Natural killer cell treated with Interleukin-12 subunit alpha and Interleukin-12 subunit beta and Interleukin-15 and Interleukin-18, amount 100 ng/mL, for 72 hours (primary cell): ENCODE measurements around the gene CPEB4. TPM values are rescaled to one million over a fixed set of nuclear protein-coding genes. Genes with fewer than 3 reads are reported as not detected.

Experiments used
- ATAC-seq, 2 donors: fragments of 150-1000 bp; cut with Tn5 transposase in 1 of 2; sonication (Bioruptor Pico), chemical (Tn5 transposase) in 1 of 2; 2 replicates each; pipeline ENCODE4 v1.10.0; 2021
- DNase-seq: peaks from one replicate; pipeline ENCODE4 v3.0.0; 2022; ENCODE audit warnings: low spot score
- H3K27ac Mint-ChIP-seq, 2 donors: 1 replicate in 1 of 2; 2 replicates in 1 of 2; pipeline ENCODE4 v1.8.0; 2022; ENCODE audit warnings: mixed read lengths in 2 of 2, mild to moderate bottlenecking in 1 of 2, moderate library complexity in 1 of 2
- H3K27me3 Mint-ChIP-seq, 2 donors: 1 replicate in 1 of 2; 2 replicates in 1 of 2; pipeline ENCODE4 v1.8.0; 2022; ENCODE audit warnings: mixed read lengths in 2 of 2
- H3K36me3 Mint-ChIP-seq: one replicate; pipeline ENCODE4 v1.8.0; 2022; ENCODE audit warnings: mixed read lengths
- H3K4me1 Mint-ChIP-seq, 2 donors: 1 replicate in 1 of 2; 2 replicates in 1 of 2; pipeline ENCODE4 v1.8.0; 2022; ENCODE audit warnings: low read depth in 2 of 2, mixed read lengths in 2 of 2, mild to moderate bottlenecking in 1 of 2
- H3K4me3 Mint-ChIP-seq: one replicate; pipeline ENCODE4 v1.8.0; 2022; ENCODE audit warnings: mixed read lengths
- H3K9me3 Mint-ChIP-seq: 2 replicates; pipeline ENCODE4 v1.8.0; 2022; ENCODE audit warnings: mixed read lengths
- total RNA-seq, 2 donors: library from RNA; stranded (reverse); gene quantifications; one replicate each; pipeline ENCODE4 v1.2.3, GENCODE V29; 2022

The CPEB4 gene
- total RNA-seq, 2 donors from 2014 or later = 29.9 to 45.6 TPM

DNA sequence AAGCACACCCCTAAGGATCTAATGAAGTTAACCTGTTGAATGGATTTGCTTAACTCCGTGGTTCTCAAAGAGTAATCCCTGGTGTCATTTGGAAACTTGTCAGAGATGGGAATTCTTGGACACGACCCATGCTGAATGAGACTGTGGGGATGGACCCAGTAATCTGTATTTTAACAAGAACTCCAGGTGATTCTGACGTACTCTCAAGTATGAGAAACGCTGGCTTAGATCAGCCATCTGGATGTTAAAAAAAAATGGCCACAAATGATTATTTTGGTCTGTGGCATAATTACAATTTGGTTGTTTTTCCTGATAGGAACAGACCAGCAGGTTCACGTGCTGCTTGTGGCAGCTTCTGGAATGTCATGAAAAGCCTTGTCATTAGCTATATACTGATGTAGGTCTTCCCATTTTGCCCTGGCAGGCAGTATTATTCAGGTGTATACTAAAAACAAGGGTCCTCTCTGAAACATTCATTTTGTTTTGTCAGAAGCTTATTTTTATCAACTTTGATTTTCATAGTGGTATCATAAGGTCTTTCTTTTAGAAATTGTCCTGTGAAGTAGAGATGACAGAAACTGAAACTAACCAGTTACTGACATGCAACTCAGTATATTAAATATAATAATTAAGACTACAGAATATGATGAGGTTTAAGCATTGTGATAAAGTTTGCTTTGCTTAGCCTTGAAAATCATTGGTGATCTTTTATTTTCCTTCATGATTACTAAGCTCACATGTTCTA is 15.4 kb downstream of the CPEB4 start:
- no peaks in the 10 kb centered on the region for H3K9me3 Mint-ChIP-seq
- no peaks in the 10 kb centered on the region for H3K27me3 Mint-ChIP-seq
- peaks cover 19 to 31% of the 10 kb centered on the region in 2 donors for H3K4me1 Mint-ChIP-seq
- no peak overlapping the region for H3K27ac Mint-ChIP-seq
- no peak overlapping the region for H3K4me3 Mint-ChIP-seq
- no peaks in the 10 kb centered on the region for H3K36me3 Mint-ChIP-seq
- DNase-seq (no peak), ATAC-seq (no peak)

DNA sequence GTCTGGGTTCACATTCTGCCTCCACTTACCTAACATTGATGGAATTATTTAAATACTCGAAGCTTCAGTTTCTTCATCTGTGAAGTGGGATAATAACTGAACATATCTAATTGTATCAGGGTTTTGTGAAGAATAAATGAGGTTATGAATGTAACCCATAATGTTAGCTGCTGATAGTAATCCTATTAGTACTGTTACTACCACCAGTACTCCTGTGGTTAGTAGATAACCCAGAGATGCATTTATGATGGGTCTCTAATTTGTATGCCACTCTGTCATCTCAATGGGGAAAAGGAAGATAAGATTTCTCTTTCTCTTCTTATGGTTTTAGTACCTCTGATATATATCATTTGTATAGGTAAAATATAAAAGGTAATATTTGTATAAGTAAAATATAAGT is 16.0 kb downstream of the CPEB4 start:
- Mint-ChIP-seq H3K27me3 (no peaks in the 10 kb centered on the region), H3K4me3 (no peak overlapping the region), H3K4me1 (peaks cover 21 to 31% of the 10 kb centered on the region in 2 donors), H3K9me3 (no peaks in the 10 kb centered on the region), H3K27ac (no peak overlapping the region), H3K36me3 (no peaks in the 10 kb centered on the region)
- ATAC-seq = no peak
- no peak for DNase-seq

DNA sequence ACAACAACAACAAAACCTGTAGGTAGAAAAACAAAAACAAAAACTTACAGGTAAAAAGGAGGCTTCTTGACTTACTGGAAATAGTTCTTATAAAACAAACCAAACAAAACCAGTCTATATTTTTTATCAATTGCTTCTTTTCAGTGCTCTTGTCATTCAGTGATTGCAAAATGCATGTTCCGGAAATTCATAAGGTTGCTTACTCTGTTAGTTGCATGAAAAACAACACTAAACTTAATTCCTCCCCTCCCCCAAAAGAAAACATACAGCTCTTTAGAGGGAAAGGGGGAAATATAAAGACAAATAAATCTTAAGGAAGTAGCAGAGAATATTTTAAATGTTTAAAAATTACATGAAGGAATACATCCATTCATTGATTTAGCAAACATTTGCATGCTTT is 19.1 kb downstream of the CPEB4 start:
- no peaks in the 10 kb centered on the region for H3K27me3 Mint-ChIP-seq

DNA sequence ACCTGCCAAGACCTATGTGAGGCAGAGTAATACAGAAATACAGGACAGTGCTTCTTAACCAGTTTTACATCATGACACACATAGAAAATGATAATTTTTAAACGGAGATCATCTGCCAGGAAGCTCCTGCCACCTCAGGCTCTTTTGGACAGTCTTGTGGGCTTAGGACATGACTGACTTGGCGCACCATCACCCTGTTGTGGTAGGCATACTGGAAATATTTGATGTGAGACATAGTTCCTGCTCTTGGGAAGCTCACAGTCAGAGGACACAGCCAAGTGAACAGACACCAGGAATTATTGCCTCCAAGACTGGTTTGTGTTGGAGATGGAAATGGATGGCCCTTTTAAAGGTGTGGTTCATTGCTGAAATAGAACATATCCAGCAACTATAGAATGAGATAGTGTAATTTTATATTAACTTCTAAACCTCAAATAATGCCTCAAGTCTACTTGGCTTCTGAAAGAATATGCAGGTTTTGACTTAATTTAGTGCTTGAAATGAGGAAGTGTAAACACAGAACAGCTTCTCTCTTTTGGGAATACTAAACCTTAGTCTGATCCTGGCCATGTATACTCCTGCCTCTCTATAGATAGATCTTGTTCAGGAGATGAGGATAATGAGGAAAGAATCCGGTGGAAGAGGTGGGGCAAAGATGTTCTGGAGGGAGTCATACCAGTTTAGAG is 19.7 kb downstream of the CPEB4 start:
- no peaks in the 10 kb centered on the region for H3K36me3 Mint-ChIP-seq
- DNase-seq = no peak

More for the DNA sequence above, 19.1 kb downstream of the CPEB4 start:
- no peak overlapping the region for H3K27ac Mint-ChIP-seq
- ATAC-seq (no peak), DNase-seq (no peak)
- peaks cover 15% of the 10 kb centered on the region in 2 donors for H3K4me1 Mint-ChIP-seq
- no peaks in the 10 kb centered on the region for H3K36me3 Mint-ChIP-seq
- no peaks in the 10 kb centered on the region for H3K9me3 Mint-ChIP-seq
- H3K4me3 Mint-ChIP-seq = no peak overlapping the region

DNA sequence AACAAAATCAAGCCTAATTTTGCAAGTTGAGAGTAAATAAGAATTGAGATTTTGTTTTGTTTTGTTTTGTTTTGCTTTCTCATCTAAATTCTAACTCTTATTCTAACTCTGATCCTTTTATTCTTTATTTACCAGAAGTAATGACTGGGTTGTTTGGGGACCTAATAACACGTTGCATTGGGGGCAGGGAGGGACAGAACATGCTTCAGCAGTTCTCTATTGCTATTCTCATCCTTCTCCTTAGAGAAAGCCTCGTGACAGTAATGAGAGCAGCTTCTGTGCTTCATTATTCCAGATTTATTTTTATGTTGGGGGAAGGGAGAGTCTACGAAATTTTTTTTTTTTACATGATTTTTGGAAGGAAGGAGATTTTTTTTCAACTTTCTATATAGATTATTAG is 21.1 kb downstream of the CPEB4 start:
- no peak for ATAC-seq
- Mint-ChIP-seq H3K36me3 (no peaks in the 10 kb centered on the region), H3K9me3 (no peaks in the 10 kb centered on the region), H3K4me3 (no peak overlapping the region), H3K27me3 (no peaks in the 10 kb centered on the region), H3K27ac (no peak overlapping the region), H3K4me1 (peaks cover 9 to 15% of the 10 kb centered on the region in 2 donors)
- DNase-seq = no peak

More for the DNA sequence above, 19.7 kb downstream of the CPEB4 start:
- no peak for ATAC-seq
- H3K27me3 Mint-ChIP-seq = no peaks in the 10 kb centered on the region
- H3K4me3 Mint-ChIP-seq = no peak overlapping the region
- H3K27ac Mint-ChIP-seq = no peak overlapping the region
- H3K4me1 Mint-ChIP-seq = peaks cover 12 to 15% of the 10 kb centered on the region in 2 donors
- no peaks in the 10 kb centered on the region for H3K9me3 Mint-ChIP-seq

DNA sequence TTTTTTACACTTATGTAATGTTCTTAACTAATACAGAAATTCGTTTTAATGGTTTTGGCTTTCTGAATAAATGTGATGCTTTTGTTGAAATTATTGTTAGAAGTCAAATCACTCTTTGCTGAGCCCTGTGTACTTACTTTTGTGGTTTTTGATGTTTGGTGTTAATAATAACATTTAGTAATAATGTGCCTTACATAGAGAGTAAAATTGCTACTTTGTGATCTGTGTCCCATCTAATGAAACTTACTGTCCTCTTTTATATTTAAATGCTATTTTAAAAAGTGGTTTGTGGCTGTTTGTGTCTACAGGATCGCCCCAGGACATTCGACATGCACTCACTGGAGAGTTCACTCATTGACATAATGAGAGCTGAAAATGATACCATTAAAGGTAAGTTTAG is 22.1 kb downstream of the CPEB4 start:
- H3K4me3 Mint-ChIP-seq = no peak overlapping the region
- H3K9me3 Mint-ChIP-seq = no peaks in the 10 kb centered on the region
- DNase-seq = no peak
- no peaks in the 10 kb centered on the region for H3K36me3 Mint-ChIP-seq
- H3K27ac Mint-ChIP-seq = no peak overlapping the region
- no peaks in the 10 kb centered on the region for H3K27me3 Mint-ChIP-seq
- H3K4me1 Mint-ChIP-seq = peaks cover 9 to 15% of the 10 kb centered on the region in 2 donors
- no peak for ATAC-seq

DNA sequence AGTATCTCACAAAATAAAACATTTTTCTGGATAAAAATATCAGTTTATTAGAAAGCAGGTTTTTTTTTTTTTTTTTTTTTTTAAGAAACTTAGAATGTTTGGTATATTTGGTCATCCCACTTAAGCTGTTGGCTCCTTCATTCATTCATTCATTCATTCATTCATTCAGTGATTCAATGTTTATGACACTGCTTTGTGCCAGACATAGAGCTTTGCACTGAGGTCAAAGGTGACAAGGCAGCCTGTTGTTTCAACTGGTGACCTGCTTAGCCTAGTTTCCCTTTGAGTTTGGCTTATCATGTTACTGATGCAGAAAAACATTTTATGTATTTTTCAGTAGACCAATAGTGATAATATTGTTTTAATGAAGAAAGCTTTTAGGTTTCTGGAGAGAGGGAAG is 23.5 kb downstream of the CPEB4 start:
- H3K4me1 Mint-ChIP-seq = peaks cover 9 to 15% of the 10 kb centered on the region in 2 donors
- H3K9me3 Mint-ChIP-seq = no peaks in the 10 kb centered on the region
- no peak for DNase-seq
- H3K36me3 Mint-ChIP-seq = no peaks in the 10 kb centered on the region
- H3K4me3 Mint-ChIP-seq = no peak overlapping the region
- no peak for ATAC-seq
- H3K27me3 Mint-ChIP-seq = no peaks in the 10 kb centered on the region
- H3K27ac Mint-ChIP-seq = peak overlapping the region in 1 of 2 donors; percentile 47

DNA sequence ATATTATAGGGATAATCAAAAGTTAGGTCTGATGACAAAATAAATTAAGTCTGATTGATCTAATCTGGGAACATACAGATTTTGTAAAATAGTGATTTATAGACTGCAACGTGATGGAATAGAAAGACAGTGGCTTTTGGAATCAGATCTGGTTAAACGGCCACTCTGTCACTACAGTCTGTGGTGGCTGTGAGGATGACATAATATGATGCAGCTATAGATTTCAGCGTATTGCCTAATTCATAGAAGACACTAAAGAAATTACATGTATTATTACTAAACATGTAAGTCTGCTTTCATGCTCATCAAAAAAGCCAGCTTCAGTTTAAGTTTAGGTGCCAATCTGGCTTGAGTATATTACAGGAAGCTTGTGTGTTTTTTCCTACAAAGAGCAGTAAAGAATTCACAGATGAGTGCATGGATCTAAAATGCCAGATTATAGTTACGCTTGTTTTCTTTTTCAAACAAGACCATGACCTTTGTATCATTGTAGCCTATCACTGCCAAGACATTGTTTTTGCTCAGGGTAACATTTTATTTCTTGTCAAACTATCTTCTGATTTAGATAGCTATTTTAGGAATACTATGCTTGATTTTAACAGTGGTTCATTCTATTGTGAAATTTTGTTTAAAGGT is 25.7 kb downstream of the CPEB4 start:
- H3K27ac Mint-ChIP-seq = no peak overlapping the region
- H3K4me1 Mint-ChIP-seq = peaks cover 0 to 6% of the 10 kb centered on the region in 2 donors
- H3K4me3 Mint-ChIP-seq = no peak overlapping the region
- H3K9me3 Mint-ChIP-seq = no peaks in the 10 kb centered on the region
- ATAC-seq = no peak
- no peaks in the 10 kb centered on the region for H3K36me3 Mint-ChIP-seq
- DNase-seq = no peak
- no peaks in the 10 kb centered on the region for H3K27me3 Mint-ChIP-seq

DNA sequence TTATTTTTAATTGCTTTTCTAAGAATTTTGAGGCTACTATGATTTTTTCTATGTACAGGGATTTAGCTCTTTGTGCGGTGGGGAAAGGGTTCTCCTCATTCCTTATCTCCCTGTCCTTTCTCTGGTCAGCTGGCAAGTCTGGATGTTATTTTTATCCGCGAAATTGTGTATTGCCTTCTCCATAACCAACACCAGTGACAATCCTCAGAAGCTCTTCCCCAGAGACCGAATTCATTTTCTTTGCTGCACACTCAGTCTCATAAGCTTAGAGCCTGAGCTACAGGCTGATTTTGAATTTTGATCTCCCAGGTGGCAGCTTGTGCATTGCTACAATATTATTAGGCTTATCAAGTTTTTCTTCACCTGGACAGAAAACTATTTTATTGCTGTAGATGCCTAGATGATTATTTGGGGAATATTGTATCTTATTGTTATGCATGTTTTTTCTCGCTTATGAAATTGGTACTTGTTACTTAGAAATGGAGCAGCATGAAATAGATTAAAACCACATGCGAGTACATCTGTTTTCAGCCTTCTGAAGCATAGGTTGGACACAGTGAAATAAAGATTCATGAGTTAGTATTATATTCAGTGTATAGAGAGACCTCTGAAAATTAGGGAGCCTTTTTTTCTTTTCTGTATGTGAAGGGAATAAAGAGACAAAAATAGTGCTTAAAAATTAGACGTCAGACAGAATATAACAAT is 27.3 kb downstream of the CPEB4 start:
- Mint-ChIP-seq H3K36me3 (no peaks in the 10 kb centered on the region), H3K27me3 (no peaks in the 10 kb centered on the region), H3K4me3 (no peak overlapping the region), H3K9me3 (no peaks in the 10 kb centered on the region), H3K4me1 (peaks cover 0 to 2% of the 10 kb centered on the region in 2 donors), H3K27ac (no peak overlapping the region)
- DNase-seq = no peak
- ATAC-seq = no peak

DNA sequence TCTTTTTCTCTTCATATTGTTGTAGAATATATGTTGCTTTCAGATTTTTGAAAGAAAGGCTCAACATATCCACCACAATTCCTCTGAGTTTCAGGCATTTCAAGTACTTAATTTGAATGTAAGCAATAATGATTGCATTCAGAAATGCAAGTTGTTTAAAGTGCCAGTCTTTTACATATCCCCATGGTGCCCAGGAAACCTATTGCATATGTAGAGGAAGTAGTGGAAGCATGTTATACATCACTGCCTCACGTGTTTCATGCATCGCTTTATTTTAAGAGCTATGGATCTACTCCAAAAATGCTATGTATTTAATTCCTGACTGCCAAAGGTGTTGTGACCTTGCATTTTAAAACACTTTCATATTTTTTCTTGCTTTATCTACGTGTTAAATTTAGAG is 28.1 kb downstream of the CPEB4 start:
- ATAC-seq (no peak), DNase-seq (no peak)
- H3K27ac Mint-ChIP-seq = no peak overlapping the region
- peaks cover 2 to 4% of the 10 kb centered on the region in 2 donors for H3K4me1 Mint-ChIP-seq
- H3K4me3 Mint-ChIP-seq = no peak overlapping the region
- H3K36me3 Mint-ChIP-seq = no peaks in the 10 kb centered on the region
- H3K27me3 Mint-ChIP-seq = no peaks in the 10 kb centered on the region
- H3K9me3 Mint-ChIP-seq = no peaks in the 10 kb centered on the region

DNA sequence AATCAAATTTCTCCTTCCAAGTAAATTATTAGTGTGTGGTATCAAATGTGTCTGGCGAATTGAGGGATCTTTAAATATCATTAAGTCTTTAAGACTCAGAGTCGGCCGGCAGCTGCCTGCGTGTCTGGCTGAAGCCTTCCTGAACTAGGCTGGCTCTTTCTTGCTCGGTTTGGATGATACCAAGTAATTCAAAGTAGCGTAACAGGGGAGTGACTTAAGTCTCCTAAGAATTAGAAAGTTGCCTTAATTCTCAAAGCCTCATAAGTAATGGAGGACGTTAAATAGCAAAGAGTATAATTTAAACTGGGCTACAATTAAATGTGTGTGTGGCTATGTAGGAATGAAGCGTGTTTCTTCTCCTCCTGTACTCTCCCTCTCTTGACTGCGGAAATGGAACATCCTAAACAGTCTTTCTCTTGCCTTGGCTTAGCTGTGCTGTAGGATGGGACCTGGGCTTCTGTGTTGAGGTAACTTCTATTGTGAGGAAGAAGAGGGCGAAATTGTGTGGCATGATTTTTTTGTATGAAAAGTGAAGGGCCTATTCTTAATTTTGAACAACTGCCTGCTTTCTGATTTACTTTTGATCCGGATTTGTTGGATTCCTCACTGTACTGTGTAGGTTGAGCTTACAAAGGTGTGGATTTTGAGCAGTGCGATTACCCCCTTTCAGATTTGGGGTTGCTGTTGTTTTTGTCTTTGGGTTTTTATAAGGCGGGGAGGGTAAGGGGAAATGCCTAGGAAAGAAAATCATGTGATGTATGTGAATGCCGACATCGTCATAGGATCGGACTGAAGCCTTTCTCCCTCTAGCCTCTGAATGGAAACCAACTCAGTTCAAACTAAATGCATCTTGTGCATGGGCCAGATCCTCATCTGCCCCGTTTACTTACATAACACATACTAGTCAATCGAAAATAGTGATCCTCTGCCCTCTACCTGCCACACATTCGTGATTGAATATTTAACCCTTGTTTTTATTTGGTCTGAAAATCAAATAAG is 29.9 kb downstream of the CPEB4 start:
- no peaks in the 10 kb centered on the region for H3K9me3 Mint-ChIP-seq
- H3K4me3 Mint-ChIP-seq = no peak overlapping the region
- no peaks in the 10 kb centered on the region for H3K36me3 Mint-ChIP-seq
- peak; percentile 92 to 96 for ATAC-seq
- peaks cover 2 to 4% of the 10 kb centered on the region in 2 donors for H3K4me1 Mint-ChIP-seq
- no peak for DNase-seq
- H3K27ac Mint-ChIP-seq = no peak overlapping the region
- no peaks in the 10 kb centered on the region for H3K27me3 Mint-ChIP-seq

DNA sequence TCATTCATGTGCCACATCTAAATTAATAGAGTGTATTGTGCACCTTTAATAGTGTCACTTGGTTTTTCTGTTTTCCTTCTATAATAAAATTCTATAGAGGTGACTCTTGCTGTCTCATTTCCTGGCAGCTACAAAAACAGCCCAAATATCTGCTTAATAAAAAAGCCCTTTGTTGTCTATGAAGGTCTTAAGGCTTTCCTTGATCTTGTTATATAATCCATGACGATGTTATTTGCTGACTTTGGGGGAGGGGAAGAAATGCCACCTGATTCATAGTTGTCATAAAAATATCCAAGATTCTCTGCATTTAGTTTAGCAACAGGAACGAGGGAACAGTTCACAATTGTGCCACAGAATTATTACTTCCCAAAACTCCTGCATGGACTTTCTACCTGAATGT is 31.3 kb downstream of the CPEB4 start:
- no peak overlapping the region for H3K27ac Mint-ChIP-seq
- H3K9me3 Mint-ChIP-seq = no peaks in the 10 kb centered on the region
- no peak for ATAC-seq
- H3K4me3 Mint-ChIP-seq = no peak overlapping the region
- no peaks in the 10 kb centered on the region for H3K27me3 Mint-ChIP-seq
- no peak for DNase-seq
- H3K4me1 Mint-ChIP-seq = peaks cover 8 to 9% of the 10 kb centered on the region in 2 donors
- no peaks in the 10 kb centered on the region for H3K36me3 Mint-ChIP-seq
